ENCODE measurements around the gene SYNGR1.

- TF ChIP-seq CTCF (IDR thresholded peaks at IDR 0.05), result no peak
- TF ChIP-seq POLR2A (IDR thresholded peaks at IDR 0.05), result no peak
Observed at GRCh38 chr22:39389420-39389819, 39.6 kb downstream of the SYNGR1 start.
